Esophagus muscularis mucosa (tissue), 3 donors: ENCODE measurements around the gene MCM3.

ENCODE experiments used
- CTCF ChIP-seq, 3 experiments: fragments of 200-600 bp in 2 of 3; fragments of 450-650 bp in 1 of 3; sonication (generic) in 2 of 3; IDR thresholded peaks; one replicate each; pipeline ENCODE4 v1.5.1; 2017 to 2019; ENCODE audit warnings: antibody characterized with exemption in 3 of 3, mild to moderate bottlenecking in 2 of 3, moderate library complexity in 1 of 3
- POLR2A ChIP-seq: fragments of 450-650 bp; IDR thresholded peaks from one replicate; pipeline ENCODE4 v1.6.1; 2017; ENCODE audit warnings: antibody characterized with exemption, moderate library complexity, mild to moderate bottlenecking, low read depth

GRCh38 chr6:52325695-52326471 lies 41.3 kb upstream of the MCM3 start:
- no peak for TF ChIP-seq POLR2A
- TF ChIP-seq CTCF (IDR thresholded peaks at IDR 0.05) = no peak
